ENCODE measurements around the gene UACA. TPM values are rescaled to one million over a fixed set of nuclear protein-coding genes. Genes with fewer than 3 reads are reported as not detected.

UACA gene
- total and polyA plus RNA-seq, 7 donors: 19.1 to 51.0 (median 26.4) TPM

- WGBS, 2 donors: 44 to 82% methylated on average over 5 of the region's 5 CpGs
- Histone ChIP-seq H3K27ac (no peak overlapping the region), H3K4me1 (peaks cover 0 to 7% (median 6%) of the 10 kb centered on the region in 4 donors), H3K27me3 (no peaks in the 10 kb centered on the region), H3K9me3 (no peaks in the 10 kb centered on the region), H3K36me3 (no peaks in the 10 kb centered on the region), H3K4me3 (no peak overlapping the region)
- TF ChIP-seq POLR2AphosphoS5 (IDR thresholded peaks at IDR 0.05): no peak
- TF ChIP-seq CTCF (IDR thresholded peaks at IDR 0.05): no peak
- no peak for TF ChIP-seq POLR2A (IDR thresholded peaks at IDR 0.05)
- TF ChIP-seq EP300 (IDR thresholded peaks at IDR 0.05): no peak
- DNase-seq: no peak
- intact Hi-C loops (cut with DNase I): no loop called here
These were observed 40.3 kb downstream of the UACA start for GRCh38 chr15:70723122-70723422.

GRCh38 chr15:70722266-70723121 is 40.9 kb downstream of the UACA start:
- H3K4me1 ChIP-seq: peaks cover 0 to 12% (median 11%) of the 10 kb centered on the region in 4 donors
- H3K27me3 ChIP-seq: no peaks in the 10 kb centered on the region
- no peak for TF ChIP-seq EP300 (IDR thresholded peaks at IDR 0.05)
- TF ChIP-seq POLR2A (IDR thresholded peaks at IDR 0.05): no peak
- peak in 3 of 4 experiments; percentile 46 to 72 (median 60) for TF ChIP-seq CTCF (IDR thresholded peaks at IDR 0.05)
- WGBS, 2 donors: 65 to 86% methylated on average over 3 of the region's 3 CpGs
- H3K9me3 ChIP-seq: no peaks in the 10 kb centered on the region
- no peak for DNase-seq
- no peaks in the 10 kb centered on the region for H3K36me3 ChIP-seq
- H3K4me3 ChIP-seq: no peak overlapping the region
- H3K27ac ChIP-seq: no peak overlapping the region
- intact Hi-C loops (cut with DNase I): loop anchor here (1.0 kb wide), 1 partner anchor 42 kb away; no protein-coding TSS in a partner anchor

- Histone ChIP-seq H3K27ac (no peak overlapping the region), H3K9me3 (no peaks in the 10 kb centered on the region), H3K4me1 (peaks cover 0 to 32% (median 30%) of the 10 kb centered on the region in 4 donors), H3K36me3 (no peaks in the 10 kb centered on the region), H3K4me3 (no peak overlapping the region), H3K27me3 (no peaks in the 10 kb centered on the region)
- intact Hi-C loops (cut with DNase I): no loop called here
- WGBS, 2 donors: 18 to 70% methylated on average over 3 of the region's 3 CpGs
- DNase-seq: no peak
- TF ChIP-seq EP300 (IDR thresholded peaks at IDR 0.05) (no peak), CTCF (IDR thresholded peaks at IDR 0.05) (no peak), POLR2AphosphoS5 (IDR thresholded peaks at IDR 0.05) (no peak), POLR2A (IDR thresholded peaks at IDR 0.05) (no peak)
These were observed 42.9 kb downstream of the UACA start for GRCh38 chr15:70720228-70721016.

- Histone ChIP-seq H3K9me3 (no peaks in the 10 kb centered on the region), H3K4me1 (peaks cover 0 to 58% (median 52%) of the 10 kb centered on the region in 4 donors), H3K27ac (peak overlapping the region; percentile 13 to 61 (median 39)), H3K27me3 (no peaks in the 10 kb centered on the region), H3K4me3 (no peak overlapping the region), H3K36me3 (no peaks in the 10 kb centered on the region)
- intact Hi-C loops (cut with DNase I): no loop called here
- no peak for TF ChIP-seq POLR2A (IDR thresholded peaks at IDR 0.05)
- no peak for TF ChIP-seq POLR2AphosphoS5 (IDR thresholded peaks at IDR 0.05)
- no peak for TF ChIP-seq CTCF (IDR thresholded peaks at IDR 0.05)
- TF ChIP-seq EP300 (IDR thresholded peaks at IDR 0.05): no peak
- DNase-seq: no peak
These were observed 46.0 kb downstream of the UACA start for GRCh38 chr15:70717237-70717793.
